ENCODE results near the gene LYPD6.

LYPD6 gene

GRCh38 chr2:149353421-149353820 lies 23.0 kb downstream of the LYPD6 start:
- DNase-seq: no peak

- no peak for DNase-seq
Measured at GRCh38 chr2:149355716-149356422, 25.5 kb downstream of the LYPD6 start.

GRCh38 chr2:149357058-149357457 lies 26.7 kb downstream of the LYPD6 start:
- DNase-seq: no peak

GRCh38 chr2:149360106-149360505 lies 29.7 kb downstream of the LYPD6 start:
- no peak for DNase-seq

- no peak for DNase-seq
Measured at GRCh38 chr2:149363958-149364357, 33.6 kb downstream of the LYPD6 start.

- no peak for DNase-seq
Measured at GRCh38 chr2:149364839-149365238, 34.5 kb downstream of the LYPD6 start.

GRCh38 chr2:149365931-149366583 lies 35.7 kb downstream of the LYPD6 start:
- no peak for DNase-seq

GRCh38 chr2:149370061-149370775 lies 39.8 kb downstream of the LYPD6 start:
- DNase-seq: no peak

- DNase-seq: no peak
Measured at GRCh38 chr2:149371476-149371875, 41.1 kb downstream of the LYPD6 start.

- peak; percentile 57 for DNase-seq
Measured at GRCh38 chr2:149375801-149376361, 45.5 kb downstream of the LYPD6 start.

GRCh38 chr2:149380205-149380604 lies 49.8 kb downstream of the LYPD6 start:
- no peak for DNase-seq

- DNase-seq: no peak
Measured at GRCh38 chr2:149383340-149383739, 53.0 kb downstream of the LYPD6 start.

GRCh38 chr2:149385350-149385749 lies 55.0 kb downstream of the LYPD6 start:
- no peak for DNase-seq

- DNase-seq: no peak
Measured at GRCh38 chr2:149387411-149387810, 57.0 kb downstream of the LYPD6 start.

- DNase-seq: no peak
Measured at GRCh38 chr2:149388120-149388816, 57.9 kb downstream of the LYPD6 start.

- DNase-seq: no peak
Measured at GRCh38 chr2:149389506-149390167, 59.2 kb downstream of the LYPD6 start.

GRCh38 chr2:149393614-149394013 lies 63.2 kb downstream of the LYPD6 start:
- DNase-seq: no peak

GRCh38 chr2:149394864-149395263 lies 64.5 kb downstream of the LYPD6 start:
- no peak for DNase-seq

- peak; percentile 38 for DNase-seq
Measured at GRCh38 chr2:149399934-149400615, 69.7 kb downstream of the LYPD6 start.

GRCh38 chr2:149400997-149401396 lies 70.6 kb downstream of the LYPD6 start:
- DNase-seq: no peak

- DNase-seq: no peak
Measured at GRCh38 chr2:149409506-149409905, 79.1 kb downstream of the LYPD6 start.
